Iris pigment epithelial cell (primary cell): Measurements from ENCODE around the gene ADRA2C.

Source experiments
- DNase-seq: peaks from one replicate; pipeline ENCODE4 v3.0.0-alpha.2; 2011; ENCODE audit warnings: low read depth

Gene ADRA2C

DNA sequence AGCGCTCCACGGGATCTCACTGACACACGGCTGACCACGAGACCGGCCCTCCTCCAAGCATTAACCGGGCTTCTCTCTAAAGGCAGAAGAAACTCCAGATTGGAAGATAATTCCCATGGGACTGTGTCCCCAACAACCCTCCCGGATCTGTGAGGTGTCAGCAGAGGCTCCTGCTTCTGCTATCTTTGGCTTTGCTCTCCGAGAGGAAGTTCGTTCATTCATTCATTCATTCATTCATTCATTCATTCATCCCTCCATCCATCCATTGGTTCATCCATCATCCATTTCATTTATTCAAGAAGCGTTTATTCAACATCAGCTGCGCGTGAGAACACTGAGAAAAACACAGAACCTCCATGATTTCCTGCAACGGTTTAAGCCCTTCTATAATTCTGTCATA is 11.5 kb downstream of the ADRA2C start:
- DNase-seq: no peak

GRCh38 chr4:3779509-3779908 is 13.3 kb downstream of the ADRA2C start:
- no peak for DNase-seq

- DNase-seq: no peak
Observed at GRCh38 chr4:3780347-3781171, 14.4 kb downstream of the ADRA2C start.

DNA sequence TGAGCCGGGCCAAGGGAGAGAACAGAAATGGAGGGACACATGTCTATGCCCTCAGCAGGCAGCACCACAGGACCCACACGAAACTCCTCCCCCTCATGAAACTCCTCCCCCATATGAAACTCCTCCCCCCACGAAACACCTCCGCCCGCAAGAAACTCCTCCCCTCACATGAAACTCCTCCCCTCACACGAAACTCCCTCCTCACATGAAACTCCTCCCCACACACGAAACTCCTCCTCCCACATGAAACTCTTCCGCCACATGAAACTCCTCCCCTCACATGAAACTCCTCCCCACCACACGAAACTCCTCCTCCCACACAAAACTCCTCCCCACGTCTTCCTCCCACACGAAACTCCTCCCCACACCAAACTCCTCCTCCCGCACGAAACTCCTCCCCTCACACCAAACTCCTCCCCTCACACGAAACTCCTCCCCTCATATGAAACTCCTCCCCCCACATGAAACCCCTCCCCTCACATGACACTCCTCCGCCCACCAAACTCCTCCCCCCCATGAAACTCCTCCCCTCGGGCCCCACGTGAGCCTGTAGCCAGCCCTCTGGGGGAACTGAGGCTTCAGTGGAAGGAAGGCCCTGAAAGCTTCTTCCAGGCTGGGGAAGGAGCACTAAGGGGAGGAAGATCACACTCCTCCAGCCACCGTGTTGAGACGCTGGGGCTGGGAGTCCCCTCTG is 15.2 kb downstream of the ADRA2C start:
- DNase-seq: no peak

- no peak for DNase-seq
Observed at GRCh38 chr4:3781997-3782930, 16.1 kb downstream of the ADRA2C start.

DNA sequence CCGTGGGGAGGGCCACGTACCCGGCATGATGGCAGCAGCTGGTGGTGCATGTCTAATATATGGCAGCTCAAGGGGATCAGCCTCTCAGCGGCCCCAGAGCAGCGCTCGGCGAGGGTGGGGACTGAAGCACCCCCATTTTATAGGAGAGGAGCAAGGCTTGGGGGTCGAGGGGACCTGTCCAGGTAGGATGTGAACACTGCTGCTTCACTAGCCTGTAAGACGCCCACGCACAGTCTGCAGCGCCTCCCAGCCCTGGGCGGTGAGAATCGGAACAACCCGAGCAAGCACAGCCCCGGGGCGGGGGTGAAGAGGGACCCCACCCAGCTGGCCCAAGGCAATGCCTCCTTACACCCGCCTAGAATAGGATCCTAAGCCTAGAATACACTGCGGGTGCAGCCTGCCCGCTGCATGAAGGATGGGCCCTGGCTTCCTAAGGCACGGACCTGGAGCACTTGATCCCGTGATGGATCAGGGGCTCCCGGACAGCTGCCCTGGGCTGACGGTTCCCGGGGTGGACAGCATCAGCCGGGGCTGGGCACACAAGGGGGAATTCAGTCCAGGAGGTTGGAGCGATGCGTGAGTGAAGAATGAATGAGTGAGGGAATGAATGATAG is 17.6 kb downstream of the ADRA2C start:
- DNase-seq: peak; percentile 8

GRCh38 chr4:3784454-3785291 is 18.5 kb downstream of the ADRA2C start:
- DNase-seq: no peak

GRCh38 chr4:3785292-3785565 is 19.0 kb downstream of the ADRA2C start:
- no peak for DNase-seq

DNA sequence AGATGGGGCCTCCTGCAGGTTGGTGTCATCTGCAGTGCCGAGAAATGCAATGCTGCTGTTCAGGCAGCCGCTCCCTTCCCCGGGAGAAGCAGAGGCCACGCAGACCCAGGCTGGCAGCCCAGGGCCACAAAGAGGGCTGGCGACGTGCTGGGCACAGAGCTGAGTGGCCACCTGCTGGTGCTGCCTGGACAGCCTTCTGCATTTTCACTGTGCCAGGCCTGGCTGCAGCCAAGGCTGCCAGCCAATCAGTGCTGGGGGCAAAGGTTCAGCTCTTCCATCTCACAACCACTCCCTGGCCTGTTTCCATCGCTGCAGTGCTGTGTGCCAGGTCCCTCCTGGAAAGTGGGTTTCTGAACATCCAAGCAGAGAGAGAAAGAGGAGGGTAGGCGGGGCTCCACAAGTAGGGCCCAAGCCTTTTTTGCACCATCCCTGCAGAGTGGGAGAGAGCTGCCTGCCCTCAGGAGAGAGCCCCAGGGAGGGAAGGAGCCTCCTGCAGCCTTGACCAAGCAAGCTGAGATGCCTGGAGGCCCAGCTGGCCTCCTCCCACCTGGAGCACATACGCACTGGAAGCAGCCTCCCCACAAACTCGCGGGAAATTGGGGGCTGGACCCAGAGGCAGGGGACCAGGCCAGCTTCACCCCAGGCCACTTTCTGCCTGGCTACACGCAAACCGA is 20.1 kb downstream of the ADRA2C start:
- no peak for DNase-seq

GRCh38 chr4:3787489-3788365 is 21.5 kb downstream of the ADRA2C start:
- DNase-seq: no peak

DNA sequence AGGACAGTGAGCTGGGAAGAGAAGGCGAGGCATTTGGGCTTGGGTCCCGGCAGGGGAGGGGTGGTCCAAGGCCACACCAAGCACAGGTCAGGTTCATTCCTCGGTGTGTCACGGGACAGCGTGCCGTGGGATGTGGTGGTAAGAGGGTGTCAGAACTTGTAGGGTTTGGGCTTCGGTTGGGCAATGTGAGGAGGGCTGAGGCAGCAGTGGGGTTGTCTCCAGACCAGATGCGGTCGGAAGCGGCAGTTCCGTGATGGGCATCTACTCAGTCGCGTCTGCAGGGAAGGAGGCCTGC is 22.1 kb downstream of the ADRA2C start:
- DNase-seq: no peak

- no peak for DNase-seq
Observed at GRCh38 chr4:3789587-3789986, 23.4 kb downstream of the ADRA2C start.

DNA sequence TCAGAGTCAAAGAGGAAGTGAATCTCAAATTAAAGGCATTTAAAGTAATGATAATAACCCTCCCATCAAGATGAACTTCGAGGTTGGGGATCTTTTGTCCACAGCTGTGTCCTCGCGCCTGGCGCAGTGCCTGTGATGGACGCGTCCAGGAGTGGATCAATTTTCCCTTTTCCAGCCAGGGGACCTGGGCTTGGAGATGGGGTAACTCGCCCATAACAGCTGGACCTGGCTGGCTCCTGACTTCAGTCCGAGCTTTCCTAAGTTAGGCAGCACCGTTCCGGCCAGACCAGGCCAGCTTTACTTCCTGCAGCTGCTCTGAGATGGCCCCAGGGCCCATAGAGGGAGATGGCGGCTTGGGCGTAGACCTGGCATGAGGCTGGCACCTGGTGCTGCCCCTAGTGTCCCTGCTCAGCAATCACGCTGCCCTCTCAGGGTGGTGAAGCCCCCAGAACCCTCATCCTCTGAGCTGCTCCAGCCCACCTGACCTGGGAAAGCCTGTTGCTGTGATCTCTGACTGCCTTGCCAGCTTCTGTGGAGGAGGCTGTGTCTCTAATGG is 23.9 kb downstream of the ADRA2C start:
- DNase-seq: no peak

DNA sequence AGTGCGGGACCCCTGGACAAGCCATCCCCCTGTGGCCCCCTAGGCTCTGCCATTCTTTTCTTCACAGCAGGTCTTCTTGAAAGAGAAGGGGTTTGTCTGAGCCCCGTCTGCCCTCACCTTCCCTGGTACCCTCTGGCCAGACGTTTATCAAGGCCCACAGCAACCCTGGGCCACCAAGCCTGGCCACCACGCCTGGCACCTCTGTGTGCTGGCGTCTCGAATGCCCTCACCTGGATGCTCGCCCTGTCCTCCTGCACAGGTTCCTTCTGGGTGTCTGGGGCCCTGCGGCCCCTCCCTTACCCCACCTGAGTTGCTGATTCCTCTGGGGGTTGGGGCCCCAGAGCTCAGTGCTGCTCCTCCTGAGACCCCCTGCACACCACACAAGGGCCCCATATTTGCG is 25.1 kb downstream of the ADRA2C start:
- DNase-seq: no peak

- peak; percentile 17 for DNase-seq
Observed at GRCh38 chr4:3791910-3792542, 25.8 kb downstream of the ADRA2C start.

GRCh38 chr4:3792813-3793212 is 26.6 kb downstream of the ADRA2C start:
- DNase-seq: no peak

DNA sequence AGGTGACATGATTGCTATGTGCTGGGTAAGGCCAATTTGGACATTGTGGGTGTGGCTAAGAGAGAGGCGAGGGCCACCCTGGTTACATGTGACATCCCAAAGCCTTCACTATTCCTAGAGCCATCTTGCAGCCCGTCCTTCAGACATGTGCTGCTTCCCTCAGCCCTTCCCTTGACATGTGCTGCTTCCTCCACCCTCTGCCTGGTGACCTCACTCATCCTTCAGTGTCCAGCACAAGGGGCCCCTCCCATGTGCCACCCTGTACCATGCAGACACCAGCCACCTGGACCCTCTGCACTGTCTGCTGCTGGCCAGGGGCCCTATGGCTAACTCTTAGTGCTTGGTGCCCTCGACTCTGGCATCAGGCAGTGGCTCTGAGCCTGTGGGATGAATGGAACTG is 27.4 kb downstream of the ADRA2C start:
- DNase-seq: no peak

- DNase-seq: no peak
Observed at GRCh38 chr4:3796960-3797359, 30.8 kb downstream of the ADRA2C start.
